HL-60 (cell line): Measurements from ENCODE around the gene CDC25A.
"Not testable (repeated sequence)": the region's sequence is repeated elsewhere in the genome, so short reads cannot be mapped to it uniquely, and the experiment has no call there.

Experiments
- POLR2AphosphoS5 ChIP-seq: IDR thresholded peaks from 2 replicates; pipeline ENCODE4 v1.6.1; 2012; ENCODE audit warnings: low read depth
- REST ChIP-seq: IDR thresholded peaks from 2 replicates; pipeline ENCODE4 v1.6.1; 2012; ENCODE audit warnings: low read depth; ENCODE audit not compliant: insufficient replicate concordance
- SPI1 ChIP-seq: IDR thresholded peaks from 2 replicates; pipeline ENCODE4 v1.6.1; 2012; ENCODE audit warnings: low read depth, mild to moderate bottlenecking, borderline replicate concordance
- TF ChIP-seq, protein P1 (sequence below): IDR thresholded peaks from one replicate; pipeline ENCODE4 v1.5.1; 2011; ENCODE audit warnings: low read length, control low read depth, inconsistent platforms; ENCODE audit not compliant: insufficient read depth

DNA sequence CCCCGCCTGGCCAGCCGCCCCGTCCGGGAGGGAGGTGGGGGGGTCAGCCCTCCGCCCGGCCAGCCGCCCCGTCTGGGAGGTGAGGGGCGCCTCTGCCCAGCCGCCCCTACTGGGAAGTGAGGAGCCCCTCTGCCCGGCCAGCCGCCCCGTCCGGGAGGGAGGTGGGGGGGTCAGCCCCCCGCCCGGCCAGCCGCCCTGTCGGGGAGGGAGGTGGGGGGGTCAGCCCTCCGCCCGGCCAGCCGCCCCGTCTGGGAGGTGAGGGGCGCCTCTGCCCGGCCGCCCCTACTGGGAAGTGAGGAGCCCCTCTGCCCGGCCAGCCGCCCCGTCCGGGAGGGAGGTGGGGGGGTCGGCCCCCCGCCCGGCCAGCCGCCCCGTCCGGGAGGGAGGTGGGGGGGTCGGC is 23.6 kb upstream of the CDC25A start:
- TF ChIP-seq, protein P1, sequence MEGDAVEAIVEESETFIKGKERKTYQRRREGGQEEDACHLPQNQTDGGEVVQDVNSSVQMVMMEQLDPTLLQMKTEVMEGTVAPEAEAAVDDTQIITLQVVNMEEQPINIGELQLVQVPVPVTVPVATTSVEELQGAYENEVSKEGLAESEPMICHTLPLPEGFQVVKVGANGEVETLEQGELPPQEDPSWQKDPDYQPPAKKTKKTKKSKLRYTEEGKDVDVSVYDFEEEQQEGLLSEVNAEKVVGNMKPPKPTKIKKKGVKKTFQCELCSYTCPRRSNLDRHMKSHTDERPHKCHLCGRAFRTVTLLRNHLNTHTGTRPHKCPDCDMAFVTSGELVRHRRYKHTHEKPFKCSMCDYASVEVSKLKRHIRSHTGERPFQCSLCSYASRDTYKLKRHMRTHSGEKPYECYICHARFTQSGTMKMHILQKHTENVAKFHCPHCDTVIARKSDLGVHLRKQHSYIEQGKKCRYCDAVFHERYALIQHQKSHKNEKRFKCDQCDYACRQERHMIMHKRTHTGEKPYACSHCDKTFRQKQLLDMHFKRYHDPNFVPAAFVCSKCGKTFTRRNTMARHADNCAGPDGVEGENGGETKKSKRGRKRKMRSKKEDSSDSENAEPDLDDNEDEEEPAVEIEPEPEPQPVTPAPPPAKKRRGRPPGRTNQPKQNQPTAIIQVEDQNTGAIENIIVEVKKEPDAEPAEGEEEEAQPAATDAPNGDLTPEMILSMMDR: not testable (repeated sequence)
- not testable (repeated sequence) for TF ChIP-seq POLR2AphosphoS5, REST, SPI1
